IMR-90 (cell line): ENCODE measurements around the gene GNG12. TPM values are rescaled to one million over a fixed set of nuclear protein-coding genes. Genes with fewer than 3 reads are reported as not detected.
A peak's percentile ranks its signal among the peaks of the same experiment; 100 is the strongest.

Source experiments
- ATAC-seq: fragments of 200-7000 bp; cut with Tn5 transposase; 2 replicates; pipeline ENCODE4 v1.9.1; 2020; ENCODE audit warnings: low read depth, mild to moderate bottlenecking, moderate library complexity
- BruUV-seq: library from RNA; stranded (reverse); fragments of 400-500 nt; replicated peaks from 2 replicates; lab custom pipeline; 2021; lab: Mats Ljungman, UMichigan
- CTCF ChIA-PET: fragments of 300-600 bp; formaldehyde crosslinking; extraction: SDS; loops from one replicate; lab custom pipeline; 2021; ENCODE audit warnings: antibody characterized with exemption; lab: Yijun Ruan, JAX
- POLR2A ChIA-PET: fragments of 300-600 bp; sonication (Branson Sonifier 250); formaldehyde crosslinking; loops from one replicate; lab custom pipeline; 2022; ENCODE audit warnings: antibody characterized with exemption; ENCODE audit not compliant: unreplicated experiment; lab: Charles Lee
- DNase-seq: peaks from one replicate; pipeline ENCODE4 v3.0.0; 2013
- H2AFZ ChIP-seq: replicated peaks from 2 replicates; pipeline ENCODE3; 2013; ENCODE audit warnings: low read length, mild to moderate bottlenecking; ENCODE audit not compliant: poor library complexity
- H2AK5ac ChIP-seq: 2 replicates; pipeline ENCODE4 v1.6.1; 2013; ENCODE audit warnings: low read depth, low read length, inconsistent platforms
- H2AK9ac ChIP-seq: replicated peaks from 2 replicates; pipeline ENCODE3; 2013; ENCODE audit warnings: mild to moderate bottlenecking, low read depth, low read length, moderate library complexity; ENCODE audit not compliant: poor library complexity
- H2BK120ac ChIP-seq: 2 replicates; pipeline ENCODE4 v1.6.1; 2013; ENCODE audit warnings: low read depth, low read length, inconsistent platforms
- H2BK15ac ChIP-seq: 3 replicates; pipeline ENCODE4 v1.6.1; 2013; ENCODE audit warnings: low read depth, low read length, inconsistent platforms
- H2BK20ac ChIP-seq: 2 replicates; pipeline ENCODE4 v1.6.1; 2013; ENCODE audit warnings: low read depth, mild to moderate bottlenecking, inconsistent platforms, low read length, moderate library complexity
- H2BK5ac ChIP-seq: 2 replicates; pipeline ENCODE4 v1.6.1; 2013; ENCODE audit warnings: mild to moderate bottlenecking, low read depth, low read length, inconsistent platforms; ENCODE audit not compliant: poor library complexity, severe bottlenecking
- H3K14ac ChIP-seq: replicated peaks from 2 replicates; pipeline ENCODE4 v1.6.1; 2013; ENCODE audit warnings: low read depth, low read length, inconsistent platforms
- H3K18ac ChIP-seq: 2 replicates; pipeline ENCODE4 v1.6.1; 2013; ENCODE audit warnings: low read depth, low read length, control low read depth
- H3K23ac ChIP-seq: 2 replicates; pipeline ENCODE4 v1.6.1; 2013; ENCODE audit warnings: low read depth, low read length, inconsistent platforms
- H3K27ac ChIP-seq: 2 replicates; pipeline ENCODE4 v1.5.1; 2013; ENCODE audit warnings: mild to moderate bottlenecking, control low read depth, low read length; ENCODE audit not compliant: insufficient read depth
- H3K27me3 ChIP-seq: 2 replicates; pipeline ENCODE4 v1.6.1; 2013; ENCODE audit warnings: low read length; ENCODE audit not compliant: control insufficient read depth, insufficient read depth
- H3K36me3 ChIP-seq: 2 replicates; pipeline ENCODE4 v1.6.1; 2013; ENCODE audit warnings: low read length, mixed read lengths; ENCODE audit not compliant: control insufficient read depth, insufficient read depth
- H3K4ac ChIP-seq: 2 replicates; pipeline ENCODE4 v1.6.1; 2013; ENCODE audit warnings: low read depth, low read length, inconsistent platforms
- H3K4me1 ChIP-seq: 2 replicates; pipeline ENCODE4 v1.6.1; 2013; ENCODE audit warnings: low read length, mixed read lengths; ENCODE audit not compliant: control insufficient read depth, insufficient read depth
- H3K4me2 ChIP-seq: 2 replicates; pipeline ENCODE4 v1.6.1; 2013; ENCODE audit warnings: low read depth, mild to moderate bottlenecking, control low read depth, low read length, moderate library complexity
- H3K4me3 ChIP-seq: 2 replicates; pipeline ENCODE4 v1.5.1; 2013; ENCODE audit warnings: low read depth, mild to moderate bottlenecking, control low read depth, low read length, moderate library complexity; ENCODE audit not compliant: insufficient read depth
- H3K56ac ChIP-seq: 2 replicates; pipeline ENCODE4 v1.6.1; 2013; ENCODE audit warnings: low read length, inconsistent platforms; ENCODE audit not compliant: insufficient read depth; ENCODE audit errors: extremely low read depth
- H3K79me1 ChIP-seq, 2 experiments: 2 replicates each; pipeline ENCODE4 v1.6.1; 2013; ENCODE audit warnings: low read length in 2 of 2, inconsistent platforms in 1 of 2, low read depth in 1 of 2
- H3K9ac ChIP-seq: 2 replicates; pipeline ENCODE4 v1.6.1; 2013; ENCODE audit warnings: low read depth, low read length, control low read depth
- H3K9me1 ChIP-seq: 2 replicates; pipeline ENCODE4 v1.6.1; 2013; ENCODE audit warnings: low read length, inconsistent platforms; ENCODE audit not compliant: insufficient read depth
- H3K9me3 ChIP-seq: 2 replicates; pipeline ENCODE4 v1.6.1; 2013; ENCODE audit warnings: low read length; ENCODE audit not compliant: control insufficient read depth, insufficient read depth
- H4K20me1 ChIP-seq: 2 replicates; pipeline ENCODE4 v1.6.1; 2013; ENCODE audit warnings: low read length, inconsistent platforms; ENCODE audit not compliant: insufficient read depth
- H4K5ac ChIP-seq: 2 replicates; pipeline ENCODE4 v1.6.1; 2013; ENCODE audit warnings: mild to moderate bottlenecking, low read depth, low read length, control low read depth
- H4K8ac ChIP-seq, 2 experiments: 2 replicates each; pipeline ENCODE4 v1.6.1; 2013; ENCODE audit warnings: low read depth in 2 of 2, low read length in 2 of 2, control low read depth in 1 of 2, inconsistent platforms in 1 of 2
- H4K91ac ChIP-seq: 2 replicates; pipeline ENCODE4 v1.6.1; 2013; ENCODE audit warnings: low read depth, low read length, inconsistent platforms; ENCODE audit not compliant: insufficient read depth
- BHLHE40 ChIP-seq: fragments of 150-350 bp; IDR thresholded peaks from 2 replicates; pipeline ENCODE4 v1.6.1; 2016; ENCODE audit warnings: mild to moderate bottlenecking, low read depth, low read length
- CEBPB ChIP-seq: IDR thresholded peaks from 2 replicates; pipeline ENCODE4 v1.6.1; 2012; ENCODE audit warnings: low read depth, low read length, improper control_type of control experiment
- CHD1 ChIP-seq: IDR thresholded peaks from 2 replicates; pipeline ENCODE4 v1.6.1; 2012; ENCODE audit warnings: low read depth, low read length, improper control_type of control experiment
- CTCF ChIP-seq: conservative IDR thresholded peaks from 2 replicates; pipeline ENCODE4 v1.5.1; 2012; ENCODE audit warnings: mild to moderate bottlenecking, low read depth, low read length, improper control_type of control experiment
- FOS ChIP-seq: fragments of 150-350 bp; IDR thresholded peaks from 2 replicates; pipeline ENCODE4 v1.6.1; 2016; ENCODE audit warnings: low read depth, low read length
- MAFK ChIP-seq: IDR thresholded peaks from 2 replicates; pipeline ENCODE4 v1.6.1; 2012; ENCODE audit warnings: low read depth, low read length, improper control_type of control experiment
- MAZ ChIP-seq: IDR thresholded peaks from 2 replicates; pipeline ENCODE4 v1.6.1; 2012; ENCODE audit warnings: low read depth, mild to moderate bottlenecking, low read length, improper control_type of control experiment, moderate library complexity, borderline replicate concordance
- MXI1 ChIP-seq: IDR thresholded peaks from 2 replicates; pipeline ENCODE4 v1.6.1; 2012; ENCODE audit warnings: low read depth, mild to moderate bottlenecking, low read length, moderate library complexity, borderline replicate concordance
- POLR2A ChIP-seq: IDR thresholded peaks from 2 replicates; pipeline ENCODE4 v1.6.1; 2012; ENCODE audit warnings: mild to moderate bottlenecking, low read depth, low read length
- RAD21 ChIP-seq: IDR thresholded peaks from 2 replicates; pipeline ENCODE4 v1.6.1; 2012; ENCODE audit warnings: low read length, improper control_type of control experiment
- RCOR1 ChIP-seq: IDR thresholded peaks from 2 replicates; pipeline ENCODE4 v1.6.1; 2012; ENCODE audit warnings: mild to moderate bottlenecking, low read length, improper control_type of control experiment; ENCODE audit not compliant: insufficient replicate concordance
- RFX5 ChIP-seq: IDR thresholded peaks from 2 replicates; pipeline ENCODE4 v1.8.0; 2012; ENCODE audit warnings: low read depth, mild to moderate bottlenecking, low read length, moderate library complexity
- SMC3 ChIP-seq: fragments of 150-350 bp; IDR thresholded peaks from 2 replicates; pipeline ENCODE4 v1.6.1; 2016; ENCODE audit warnings: low read depth, mild to moderate bottlenecking, antibody characterized with exemption, low read length, moderate library complexity
- WGBS, 2 experiments: methylation state at CpG; one replicate each; pipeline versions ENCODE4 v1.1.5 to v1.1.7; 2013; ENCODE audit warnings: missing lambda C conversion rate in 2 of 2; ENCODE audit not compliant: insufficient read length in 1 of 2; ENCODE audit errors: extremely low coverage in 2 of 2; 5-methylcytosine and 5-hydroxymethylcytosine counted together
- dilution Hi-C: fragments of 300-500 bp; cut with HindIII; formaldehyde crosslinking; loops from one replicate; pipeline ENCODE4 v1.14.3; 2018; ENCODE audit warnings: low sequenced_read_pairs; ENCODE audit not compliant: unreplicated experiment
- in situ Hi-C: fragments of 300-500 bp; cut with MboI; formaldehyde crosslinking; loops from 3 replicates; pipeline ENCODE4 v1.14.3; 2019; ENCODE audit warnings: low sequenced_read_pairs, inconsistent platforms, mixed read lengths
- intact Hi-C: fragments of 100-400 bp; cut with micrococcal nuclease; formaldehyde crosslinking; loops from 2 replicates; pipeline ENCODE4 v1.10.0; 2022
- polyA plus RNA-seq, 3 experiments: library from polyadenylated mRNA; depleted of rRNA; stranded (reverse); fragments of >200 nt; gene quantifications; 2 replicates each; pipeline ENCODE4 v1.2.3, GENCODE V29; 2012; ENCODE audit warnings: low replicate concordance in 1 of 3
- total RNA-seq: library from RNA; depleted of rRNA; stranded (reverse); fragments of >200 nt; gene quantifications from 2 replicates; pipeline ENCODE4 v1.2.3, GENCODE V29; 2012
- TF ChIP-seq, protein P1 (sequence below): fragments of 150-350 bp; IDR thresholded peaks from 2 replicates; pipeline ENCODE4 v1.6.1; 2017; ENCODE audit warnings: mild to moderate bottlenecking, antibody characterized with exemption, low read length, low read depth
- TF ChIP-seq, protein P2 (sequence below): fragments of 150-350 bp; IDR thresholded peaks from 2 replicates; pipeline ENCODE4 v1.6.1; 2016; ENCODE audit warnings: low read depth, mild to moderate bottlenecking, low read length, moderate library complexity, borderline replicate concordance

GNG12 gene
- total and polyA plus RNA-seq, 2 of the 4 experiments (the other 2 are of a cell fraction), result 92.3 to 132 TPM

DNA sequence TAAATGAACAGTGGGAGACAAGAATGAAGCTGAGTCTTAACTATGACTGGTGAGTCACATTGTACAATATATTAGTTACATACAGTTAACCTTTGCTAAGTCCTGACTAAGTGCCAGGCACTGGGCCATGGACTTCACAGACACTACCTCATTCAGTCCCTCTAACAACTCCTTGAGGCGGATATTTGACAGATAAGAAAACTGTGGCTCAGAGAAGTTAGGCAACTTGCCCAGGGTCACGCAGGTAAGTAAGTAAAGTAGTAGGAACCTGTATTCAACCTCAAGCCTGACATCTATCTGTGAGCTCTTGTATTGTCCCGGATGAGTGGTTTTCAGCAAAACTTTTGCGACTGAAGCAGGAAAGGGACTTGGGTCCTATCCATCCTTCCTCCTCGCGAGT, 62.1 kb downstream of the GNG12 start:
- H3K56ac ChIP-seq, result no peak overlapping the region
- H2BK20ac ChIP-seq, result no peak overlapping the region
- H4K91ac ChIP-seq, result no peak overlapping the region; the same call in 1 of the 2 replicates
- CTCF ChIA-PET, result interaction anchor here (0.9 kb wide), 1 partner anchor 42 kb away, joined by 4 read pairs; no protein-coding TSS in a partner anchor
- peaks cover 57 to 91% of the 10 kb centered on the region in 2 experiments for H3K79me1 ChIP-seq
- TF ChIP-seq MXI1 (no peak), MAZ (no peak), CEBPB (peak; percentile 57; the same call in 1 of the 2 replicates), RFX5 (no peak), POLR2A (no peak), RCOR1 (no peak), CTCF (no peak; the same call in 1 of the 2 replicates), RAD21 (no peak), MAFK (no peak), SMC3 (no peak), BHLHE40 (no peak), CHD1 (no peak), FOS (peak; percentile 65)
- TF ChIP-seq, protein P1, sequence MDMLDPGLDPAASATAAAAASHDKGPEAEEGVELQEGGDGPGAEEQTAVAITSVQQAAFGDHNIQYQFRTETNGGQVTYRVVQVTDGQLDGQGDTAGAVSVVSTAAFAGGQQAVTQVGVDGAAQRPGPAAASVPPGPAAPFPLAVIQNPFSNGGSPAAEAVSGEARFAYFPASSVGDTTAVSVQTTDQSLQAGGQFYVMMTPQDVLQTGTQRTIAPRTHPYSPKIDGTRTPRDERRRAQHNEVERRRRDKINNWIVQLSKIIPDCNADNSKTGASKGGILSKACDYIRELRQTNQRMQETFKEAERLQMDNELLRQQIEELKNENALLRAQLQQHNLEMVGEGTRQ, result no peak
- TF ChIP-seq, protein P2, sequence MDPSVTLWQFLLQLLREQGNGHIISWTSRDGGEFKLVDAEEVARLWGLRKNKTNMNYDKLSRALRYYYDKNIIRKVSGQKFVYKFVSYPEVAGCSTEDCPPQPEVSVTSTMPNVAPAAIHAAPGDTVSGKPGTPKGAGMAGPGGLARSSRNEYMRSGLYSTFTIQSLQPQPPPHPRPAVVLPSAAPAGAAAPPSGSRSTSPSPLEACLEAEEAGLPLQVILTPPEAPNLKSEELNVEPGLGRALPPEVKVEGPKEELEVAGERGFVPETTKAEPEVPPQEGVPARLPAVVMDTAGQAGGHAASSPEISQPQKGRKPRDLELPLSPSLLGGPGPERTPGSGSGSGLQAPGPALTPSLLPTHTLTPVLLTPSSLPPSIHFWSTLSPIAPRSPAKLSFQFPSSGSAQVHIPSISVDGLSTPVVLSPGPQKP, result no peak
- WGBS, 2 experiments, result 63% methylated on average over 2 of the region's 6 CpGs; no CpG with 5 or more reads in 1 of the 2 experiments
- peak; percentile 92 for DNase-seq
- peaks cover 41% of the 10 kb centered on the region for H3K9me1 ChIP-seq
- no peak overlapping the region for H3K18ac ChIP-seq
- H3K9me3 ChIP-seq, result no peaks in the 10 kb centered on the region
- H3K23ac ChIP-seq, result no peak overlapping the region
- H2BK5ac ChIP-seq, result peak overlapping the region; percentile 2
- H2AFZ ChIP-seq, result no peak overlapping the region
- 0 out of 3 replicates have a peak overlapping the region, but pooled peaks have one; percentile 19 for H2BK15ac ChIP-seq
- BruUV-seq, result no TSS peak
- no peak overlapping the region for H3K4ac ChIP-seq
- H3K4me3 ChIP-seq, result no peak overlapping the region
- H4K8ac ChIP-seq, result 0 out of 4 replicates have a peak overlapping the region, but pooled peaks of 1 of the 2 experiments have one; percentile 4
- no peak overlapping the region for H3K14ac ChIP-seq
- H3K27ac ChIP-seq, result peak overlapping the region; percentile 2; the same call in 1 of the 2 replicates
- intact Hi-C loops (no loop called here), dilution Hi-C loops (no loop called here), in situ Hi-C loops (loop anchor here (5.0 to 25.0 kb wide), 2 partner anchors 336 to 359 kb away; no protein-coding TSS in a partner anchor)
- peaks cover 16% of the 10 kb centered on the region for H3K36me3 ChIP-seq
- H4K20me1 ChIP-seq, result peaks cover 28% of the 10 kb centered on the region
- peak; percentile 38 for ATAC-seq
- H3K27me3 ChIP-seq, result no peaks in the 10 kb centered on the region
- no peak overlapping the region for H4K5ac ChIP-seq
- no peak overlapping the region for H2AK9ac ChIP-seq
- H2AK5ac ChIP-seq, result no peak overlapping the region
- POLR2A ChIA-PET, result no interaction called here
- H3K9ac ChIP-seq, result no peak overlapping the region
- no peak overlapping the region for H3K4me2 ChIP-seq
- peaks cover 26% of the 10 kb centered on the region for H3K4me1 ChIP-seq
- no peak overlapping the region for H2BK120ac ChIP-seq
